ENCODE results near the gene SH3RF1. TPM values are rescaled to one million over a fixed set of nuclear protein-coding genes. Genes with fewer than 3 reads are reported as not detected.

Gene SH3RF1
- total RNA-seq, 1 donor from 2014 or later: 25.6 TPM

DNA sequence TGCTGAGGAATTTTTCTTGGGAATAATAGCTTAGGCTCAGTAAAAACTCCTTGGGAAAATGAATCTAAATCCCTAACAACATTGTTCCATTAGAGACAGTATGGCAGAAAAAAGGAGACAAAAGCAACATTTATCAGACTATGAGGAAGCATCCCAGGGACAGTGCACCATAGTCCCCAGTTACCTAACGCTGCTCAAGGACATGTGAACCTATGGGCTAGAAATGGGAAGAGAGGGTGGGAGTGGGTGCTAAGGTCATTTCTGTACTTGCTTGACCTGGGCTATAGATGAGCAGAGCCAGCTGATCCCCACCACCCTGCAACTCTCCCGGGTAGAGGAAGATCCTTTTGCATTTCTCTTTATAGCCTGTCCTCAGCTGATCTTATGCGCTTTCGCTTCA, 162.5 kb downstream of the SH3RF1 start:
- TF ChIP-seq, protein P1, sequence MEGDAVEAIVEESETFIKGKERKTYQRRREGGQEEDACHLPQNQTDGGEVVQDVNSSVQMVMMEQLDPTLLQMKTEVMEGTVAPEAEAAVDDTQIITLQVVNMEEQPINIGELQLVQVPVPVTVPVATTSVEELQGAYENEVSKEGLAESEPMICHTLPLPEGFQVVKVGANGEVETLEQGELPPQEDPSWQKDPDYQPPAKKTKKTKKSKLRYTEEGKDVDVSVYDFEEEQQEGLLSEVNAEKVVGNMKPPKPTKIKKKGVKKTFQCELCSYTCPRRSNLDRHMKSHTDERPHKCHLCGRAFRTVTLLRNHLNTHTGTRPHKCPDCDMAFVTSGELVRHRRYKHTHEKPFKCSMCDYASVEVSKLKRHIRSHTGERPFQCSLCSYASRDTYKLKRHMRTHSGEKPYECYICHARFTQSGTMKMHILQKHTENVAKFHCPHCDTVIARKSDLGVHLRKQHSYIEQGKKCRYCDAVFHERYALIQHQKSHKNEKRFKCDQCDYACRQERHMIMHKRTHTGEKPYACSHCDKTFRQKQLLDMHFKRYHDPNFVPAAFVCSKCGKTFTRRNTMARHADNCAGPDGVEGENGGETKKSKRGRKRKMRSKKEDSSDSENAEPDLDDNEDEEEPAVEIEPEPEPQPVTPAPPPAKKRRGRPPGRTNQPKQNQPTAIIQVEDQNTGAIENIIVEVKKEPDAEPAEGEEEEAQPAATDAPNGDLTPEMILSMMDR (IDR thresholded peaks at IDR 0.05; ENCODE audit: insufficient read depth, low read length, poor library complexity, severe bottlenecking): no peak
- no peak for DNase-seq (ENCODE audit: low read depth)
- no peaks in the 10 kb centered on the region for H3K36me3 ChIP-seq (ENCODE audit: control insufficient read depth, insufficient read depth, low read length)
- no peaks in the 10 kb centered on the region for H3K27me3 ChIP-seq (ENCODE audit: control insufficient read depth, insufficient read depth, low read length)
- no peak overlapping the region for H3K4me3 ChIP-seq (ENCODE audit: low read depth, low read length)

DNA sequence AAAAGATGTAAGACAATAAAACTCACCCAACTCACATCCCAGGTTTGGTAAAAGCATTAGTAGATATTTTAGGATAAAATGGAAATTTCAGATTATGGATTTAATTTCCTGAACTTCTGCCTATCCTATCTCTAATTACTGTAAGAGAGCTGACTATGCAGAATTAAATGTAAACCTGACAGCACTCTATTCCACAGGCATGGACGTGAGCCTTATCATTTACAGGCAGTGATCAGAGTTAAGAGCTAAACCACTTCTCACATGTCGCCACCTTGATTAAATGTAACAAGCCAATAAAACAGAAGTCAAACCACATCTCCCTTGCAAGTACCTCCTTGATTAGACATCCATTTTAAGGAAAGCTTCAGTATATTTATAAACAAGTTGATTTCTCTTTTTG, 163.2 kb downstream of the SH3RF1 start:
- no peak for DNase-seq (ENCODE audit: low read depth)
- Histone ChIP-seq H3K4me3 (ENCODE audit: low read depth, low read length) (no peak overlapping the region), H3K27me3 (ENCODE audit: control insufficient read depth, insufficient read depth, low read length) (no peaks in the 10 kb centered on the region), H3K36me3 (ENCODE audit: control insufficient read depth, insufficient read depth, low read length) (no peaks in the 10 kb centered on the region)
- TF ChIP-seq, protein P1 (IDR thresholded peaks at IDR 0.05; ENCODE audit: insufficient read depth, low read length, poor library complexity, severe bottlenecking): no peak

DNA sequence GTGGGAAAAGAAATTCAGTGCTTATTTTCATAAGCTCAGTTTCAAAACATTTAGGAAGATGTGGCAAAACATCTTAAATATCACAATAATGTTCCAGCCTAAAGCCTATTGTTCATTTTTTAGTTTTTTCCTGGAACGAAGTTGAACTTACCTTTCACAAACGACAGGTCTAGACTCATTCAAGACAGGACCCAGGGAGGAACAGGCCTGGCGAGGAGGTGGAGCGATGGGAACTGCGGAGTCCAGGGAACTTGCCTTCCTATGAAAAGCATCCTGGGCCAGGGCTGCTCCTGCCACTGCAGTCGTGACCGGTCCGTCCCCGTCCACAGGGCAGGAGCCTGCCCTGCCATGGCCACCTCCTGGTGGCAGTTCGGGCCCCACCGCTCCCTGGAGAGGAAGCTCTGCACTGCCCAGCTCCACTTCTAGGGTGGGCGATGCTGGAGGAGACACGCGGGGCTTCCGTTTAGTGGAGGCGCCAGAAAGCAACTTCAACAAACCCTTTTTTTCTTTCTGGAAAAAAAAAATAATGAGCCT, 164.0 kb downstream of the SH3RF1 start:
- Histone ChIP-seq H3K36me3 (ENCODE audit: control insufficient read depth, insufficient read depth, low read length) (no peaks in the 10 kb centered on the region), H3K27me3 (ENCODE audit: control insufficient read depth, insufficient read depth, low read length) (no peaks in the 10 kb centered on the region), H3K4me3 (ENCODE audit: low read depth, low read length) (no peak overlapping the region)
- TF ChIP-seq, protein P1 (IDR thresholded peaks at IDR 0.05; ENCODE audit: insufficient read depth, low read length, poor library complexity, severe bottlenecking): no peak
- DNase-seq (ENCODE audit: low read depth): no peak

DNA sequence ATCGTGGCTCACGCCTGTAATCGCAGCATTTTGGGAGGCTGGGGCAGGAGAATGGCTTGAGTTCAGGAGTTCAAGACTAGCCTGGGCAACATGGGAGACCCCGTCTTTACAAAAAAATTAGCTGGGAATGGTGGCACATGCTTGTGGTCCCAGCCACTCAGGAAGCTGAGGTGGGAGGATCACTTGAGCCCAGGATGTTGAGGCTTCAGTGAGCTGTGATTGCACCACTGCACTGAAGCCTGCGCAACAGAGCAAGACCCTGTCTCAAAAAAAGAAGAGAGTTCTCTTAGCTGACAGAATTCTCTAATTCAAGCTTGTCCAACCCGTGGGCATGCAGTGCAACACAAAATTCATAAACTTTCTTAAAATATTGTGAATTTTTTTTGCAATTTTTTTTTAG, 165.1 kb downstream of the SH3RF1 start:
- Histone ChIP-seq H3K4me3 (ENCODE audit: low read depth, low read length) (no peak overlapping the region), H3K36me3 (ENCODE audit: control insufficient read depth, insufficient read depth, low read length) (no peaks in the 10 kb centered on the region), H3K27me3 (ENCODE audit: control insufficient read depth, insufficient read depth, low read length) (no peaks in the 10 kb centered on the region)
- DNase-seq (ENCODE audit: low read depth): no peak
- TF ChIP-seq, protein P1 (IDR thresholded peaks at IDR 0.05; ENCODE audit: insufficient read depth, low read length, poor library complexity, severe bottlenecking): no peak

DNA sequence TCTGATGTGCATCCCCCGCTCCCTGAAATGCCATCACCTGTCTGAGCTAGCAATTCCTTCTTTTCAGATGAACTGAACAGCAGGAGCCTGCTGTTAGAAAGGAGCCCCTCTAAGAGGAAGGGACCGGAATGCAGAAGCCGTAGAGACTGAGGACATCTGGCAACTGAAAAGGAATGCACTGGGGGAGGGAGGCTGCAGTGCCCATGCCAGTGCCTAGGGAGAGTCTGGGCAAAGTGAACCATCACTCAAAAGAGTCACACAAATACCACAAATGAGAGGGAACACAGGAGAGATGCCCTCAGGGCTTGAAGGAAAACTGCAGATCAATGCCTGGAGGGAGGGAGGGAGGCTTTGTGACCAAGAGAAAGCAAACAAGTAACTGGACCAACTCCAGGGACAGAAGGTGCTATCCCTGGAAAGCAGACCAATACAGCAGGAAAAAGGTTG, 166.8 kb downstream of the SH3RF1 start:
- TF ChIP-seq, protein P1 (IDR thresholded peaks at IDR 0.05; ENCODE audit: insufficient read depth, low read length, poor library complexity, severe bottlenecking): no peak
- DNase-seq (ENCODE audit: low read depth): no peak
- H3K36me3 ChIP-seq (ENCODE audit: control insufficient read depth, insufficient read depth, low read length): no peaks in the 10 kb centered on the region
- no peak overlapping the region for H3K4me3 ChIP-seq (ENCODE audit: low read depth, low read length)
- no peaks in the 10 kb centered on the region for H3K27me3 ChIP-seq (ENCODE audit: control insufficient read depth, insufficient read depth, low read length)

DNA sequence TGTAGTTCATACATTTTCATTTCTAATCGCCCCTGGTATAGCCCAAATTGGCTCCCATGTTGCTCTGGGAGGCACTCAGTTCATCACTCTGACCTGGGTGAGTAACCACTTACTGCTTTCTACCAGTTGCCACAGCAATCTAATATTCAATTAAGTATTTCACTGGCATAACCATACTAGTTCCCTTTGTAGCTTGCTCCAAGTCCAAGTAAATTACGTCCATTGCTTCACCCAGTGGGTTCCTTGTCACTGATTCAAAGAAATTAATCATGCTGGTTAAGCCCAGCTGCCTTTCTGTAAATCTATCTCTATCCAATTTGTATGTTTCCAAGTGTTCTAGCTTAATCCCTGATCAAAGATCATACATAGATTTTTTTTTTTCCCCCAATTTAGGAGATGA, 168.7 kb downstream of the SH3RF1 start:
- TF ChIP-seq, protein P1 (IDR thresholded peaks at IDR 0.05; ENCODE audit: insufficient read depth, low read length, poor library complexity, severe bottlenecking): no peak
- Histone ChIP-seq H3K27me3 (ENCODE audit: control insufficient read depth, insufficient read depth, low read length) (no peaks in the 10 kb centered on the region), H3K4me3 (ENCODE audit: low read depth, low read length) (no peak overlapping the region), H3K36me3 (ENCODE audit: control insufficient read depth, insufficient read depth, low read length) (no peaks in the 10 kb centered on the region)
- DNase-seq (ENCODE audit: low read depth): no peak

All from kidney epithelial cell (primary cell).